Caco-2 (cell line): Measurements from ENCODE around the gene PTGIS. TPM values are rescaled to one million over a fixed set of nuclear protein-coding genes. Genes with fewer than 3 reads are reported as not detected.
"Not testable (repeated sequence)": the region's sequence is repeated elsewhere in the genome, so short reads cannot be mapped to it uniquely, and the experiment has no call there.

Experiments
- BruUV-seq: library from RNA; stranded (reverse); fragments of 400-500 nt; replicated peaks from 2 replicates; lab custom pipeline; 2021; lab: Mats Ljungman, UMichigan
- CTCF ChIA-PET: fragments of 300-600 bp; sonication (Branson Sonifier 250); formaldehyde crosslinking; loops from one replicate; lab custom pipeline; 2022; ENCODE audit warnings: antibody characterized with exemption; lab: Charles Lee
- POLR2A ChIA-PET: fragments of 300-600 bp; sonication (Branson Sonifier 250); formaldehyde crosslinking; loops from one replicate; lab custom pipeline; 2022; ENCODE audit warnings: antibody characterized with exemption; lab: Charles Lee
- DNase-seq, 2 experiments: peaks; one replicate each; pipeline versions ENCODE4 v3.0.0 to v3.0.0-alpha.2; 2020 to 2022
- H3K27me3 ChIP-seq: replicated peaks from 2 replicates; pipeline ENCODE4 v1.6.0; 2011; ENCODE audit warnings: low read length; ENCODE audit not compliant: control insufficient read depth, insufficient read depth
- H3K36me3 ChIP-seq: 2 replicates; pipeline ENCODE4 v1.5.1; 2011; ENCODE audit warnings: low read length; ENCODE audit not compliant: control insufficient read depth, insufficient read depth
- H3K4me1 ChIP-seq: fragments of 250-450 bp; sonication (Bioruptor Pico); 2 replicates; pipeline ENCODE4 v1.5.1; 2020; ENCODE audit warnings: mild to moderate bottlenecking
- H3K4me3 ChIP-seq: 2 replicates; pipeline ENCODE4 v1.5.1; 2011; ENCODE audit warnings: low read depth, mild to moderate bottlenecking, control low read depth, low read length
- H3K9me3 ChIP-seq: fragments of 250-450 bp; sonication (Bioruptor Pico); 2 replicates; pipeline ENCODE4 v1.5.1; 2020; ENCODE audit warnings: mild to moderate bottlenecking, moderate library complexity
- H3K27ac Mint-ChIP-seq: one replicate; pipeline ENCODE4 v1.8.0; 2022; ENCODE audit warnings: mixed read lengths; ENCODE audit not compliant: unreplicated experiment
- H3K27me3 Mint-ChIP-seq: one replicate; pipeline ENCODE4 v1.8.0; 2022; ENCODE audit warnings: mixed read lengths; ENCODE audit not compliant: insufficient read depth, unreplicated experiment
- H3K36me3 Mint-ChIP-seq: one replicate; pipeline ENCODE4 v1.8.0; 2022; ENCODE audit warnings: mild to moderate bottlenecking, mixed read lengths; ENCODE audit not compliant: insufficient read depth, unreplicated experiment
- H3K4me1 Mint-ChIP-seq: one replicate; pipeline ENCODE4 v1.8.0; 2022; ENCODE audit warnings: low read depth, mixed read lengths; ENCODE audit not compliant: unreplicated experiment
- H3K4me3 Mint-ChIP-seq: one replicate; pipeline ENCODE4 v1.8.0; 2022; ENCODE audit warnings: mild to moderate bottlenecking, moderate library complexity, mixed read lengths; ENCODE audit not compliant: unreplicated experiment
- H3K9me3 Mint-ChIP-seq: one replicate; pipeline ENCODE4 v1.8.0; 2022; ENCODE audit warnings: mixed read lengths; ENCODE audit not compliant: unreplicated experiment
- intact Hi-C: fragments of 100-400 bp; cut with micrococcal nuclease; formaldehyde crosslinking; loops from one replicate; pipeline ENCODE4 v1.10.0; 2022; ENCODE audit not compliant: unreplicated experiment
- total RNA-seq: library from RNA; stranded (reverse); gene quantifications from 2 replicates; pipeline ENCODE4 v1.2.3, GENCODE V29; 2022
- TF ChIP-seq, protein P1 (sequence below), 2 experiments: fragments of 200-600 bp in 1 of 2; IDR thresholded peaks; 1 replicate in 1 of 2; 2 replicates in 1 of 2; pipeline versions ENCODE4 v1.5.1 to v1.8.0; 2011 to 2022; ENCODE audit warnings: antibody characterized with exemption in 1 of 2, control low read depth in 1 of 2, inconsistent platforms in 1 of 2, low read depth in 1 of 2, low read length in 1 of 2, mild to moderate bottlenecking in 1 of 2, moderate library complexity in 1 of 2; ENCODE audit not compliant: insufficient read depth in 1 of 2, severe bottlenecking in 1 of 2, unreplicated experiment in 1 of 2

The PTGIS gene
- total RNA-seq, 1 experiment from 2014 or later = 2.7 TPM

- Mint-ChIP-seq H3K4me1 (peaks cover 10% of the 10 kb centered on the region), H3K27me3 (no peaks in the 10 kb centered on the region), H3K4me3 (no peak overlapping the region), H3K27ac (no peak overlapping the region), H3K36me3 (no peaks in the 10 kb centered on the region), H3K9me3 (no peaks in the 10 kb centered on the region)
- intact Hi-C loops = no loop called here
- no TSS peak for BruUV-seq
- TF ChIP-seq, protein P1, sequence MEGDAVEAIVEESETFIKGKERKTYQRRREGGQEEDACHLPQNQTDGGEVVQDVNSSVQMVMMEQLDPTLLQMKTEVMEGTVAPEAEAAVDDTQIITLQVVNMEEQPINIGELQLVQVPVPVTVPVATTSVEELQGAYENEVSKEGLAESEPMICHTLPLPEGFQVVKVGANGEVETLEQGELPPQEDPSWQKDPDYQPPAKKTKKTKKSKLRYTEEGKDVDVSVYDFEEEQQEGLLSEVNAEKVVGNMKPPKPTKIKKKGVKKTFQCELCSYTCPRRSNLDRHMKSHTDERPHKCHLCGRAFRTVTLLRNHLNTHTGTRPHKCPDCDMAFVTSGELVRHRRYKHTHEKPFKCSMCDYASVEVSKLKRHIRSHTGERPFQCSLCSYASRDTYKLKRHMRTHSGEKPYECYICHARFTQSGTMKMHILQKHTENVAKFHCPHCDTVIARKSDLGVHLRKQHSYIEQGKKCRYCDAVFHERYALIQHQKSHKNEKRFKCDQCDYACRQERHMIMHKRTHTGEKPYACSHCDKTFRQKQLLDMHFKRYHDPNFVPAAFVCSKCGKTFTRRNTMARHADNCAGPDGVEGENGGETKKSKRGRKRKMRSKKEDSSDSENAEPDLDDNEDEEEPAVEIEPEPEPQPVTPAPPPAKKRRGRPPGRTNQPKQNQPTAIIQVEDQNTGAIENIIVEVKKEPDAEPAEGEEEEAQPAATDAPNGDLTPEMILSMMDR (IDR thresholded peaks at IDR 0.05; ENCODE audit: insufficient read depth in 1 of 2, low read depth in 1 of 2, low read length in 1 of 2, severe bottlenecking in 1 of 2, unreplicated experiment in 1 of 2) = no peak
- no peaks in the 10 kb centered on the region for H3K27me3 ChIP-seq
- ChIA-PET POLR2A (no interaction called here), CTCF (interaction anchor here (1.2 to 2.7 kb wide), 5 partner anchors 12 to 231 kb away, joined by 3 to 12 read pairs (median 5); no protein-coding TSS in a partner anchor)
- DNase-seq = peak in 1 of 2 experiments; percentile 76
- no peaks in the 10 kb centered on the region for H3K9me3 ChIP-seq
- H3K4me1 ChIP-seq = peaks cover 7% of the 10 kb centered on the region
- no peak overlapping the region for H3K4me3 ChIP-seq
- no peaks in the 10 kb centered on the region for H3K36me3 ChIP-seq
Observed at GRCh38 chr20:49615401-49616153, 47.6 kb upstream of the PTGIS start.

- H3K36me3 ChIP-seq, H3K27me3 Mint-ChIP-seq, BruUV-seq, H3K4me1 ChIP-seq, H3K36me3 Mint-ChIP-seq, H3K4me3 ChIP-seq, H3K9me3 Mint-ChIP-seq, POLR2A ChIA-PET, H3K4me3 Mint-ChIP-seq, H3K27me3 ChIP-seq, H3K9me3 ChIP-seq, H3K27ac Mint-ChIP-seq, DNase-seq, intact Hi-C loops: not testable (repeated sequence)
- CTCF ChIA-PET = interaction anchor here (1.0 to 2.7 kb wide), 5 partner anchors 12 to 231 kb away, joined by 3 to 12 read pairs (median 5); no protein-coding TSS in a partner anchor
- H3K4me1 Mint-ChIP-seq = peaks cover 12% of the 10 kb centered on the region
Observed at GRCh38 chr20:49615051-49615400, 47.1 kb upstream of the PTGIS start.

- ChIA-PET POLR2A (no interaction called here), CTCF (interaction anchor here (0.7 to 2.7 kb wide), 7 partner anchors 11 to 380 kb away, joined by 3 to 12 read pairs (median 3); no protein-coding TSS in a partner anchor)
- H3K4me3 Mint-ChIP-seq = no peak overlapping the region
- Histone ChIP-seq H3K9me3 (no peaks in the 10 kb centered on the region), H3K27me3 (no peaks in the 10 kb centered on the region), H3K4me1 (peaks cover 7% of the 10 kb centered on the region), H3K4me3 (no peak overlapping the region), H3K36me3 (no peaks in the 10 kb centered on the region)
- H3K4me1 Mint-ChIP-seq = peaks cover 12% of the 10 kb centered on the region
- intact Hi-C loops = no loop called here
- no peak for DNase-seq
- no peaks in the 10 kb centered on the region for H3K9me3 Mint-ChIP-seq
- no peaks in the 10 kb centered on the region for H3K27me3 Mint-ChIP-seq
- TF ChIP-seq, protein P1 (IDR thresholded peaks at IDR 0.05; ENCODE audit: insufficient read depth in 1 of 2, low read depth in 1 of 2, low read length in 1 of 2, severe bottlenecking in 1 of 2, unreplicated experiment in 1 of 2) = no peak
- no TSS peak for BruUV-seq
- no peak overlapping the region for H3K27ac Mint-ChIP-seq
- no peaks in the 10 kb centered on the region for H3K36me3 Mint-ChIP-seq
Observed at GRCh38 chr20:49614338-49615050, 46.6 kb upstream of the PTGIS start.
